Activated CD4-positive, alpha-beta T cell treated with anti-CD3 and anti-CD28 coated beads, Interleukin-2, amount 50 U/mL, for 1 hour (primary cell): ENCODE results near the gene KRT81.
"Not testable (repeated sequence)": the region's sequence is repeated elsewhere in the genome, so short reads cannot be mapped to it uniquely, and the experiment has no call there.

Source experiments
- DNase-seq: peaks from one replicate; pipeline ENCODE4 v3.0.0-alpha.2; 2020

The KRT81 gene

GRCh38 chr12:52316701-52317100 lies 25.4 kb upstream of the KRT81 start:
- DNase-seq = no peak

- no peak for DNase-seq
These were observed 25.0 kb upstream of the KRT81 start for GRCh38 chr12:52316290-52316689.

DNA sequence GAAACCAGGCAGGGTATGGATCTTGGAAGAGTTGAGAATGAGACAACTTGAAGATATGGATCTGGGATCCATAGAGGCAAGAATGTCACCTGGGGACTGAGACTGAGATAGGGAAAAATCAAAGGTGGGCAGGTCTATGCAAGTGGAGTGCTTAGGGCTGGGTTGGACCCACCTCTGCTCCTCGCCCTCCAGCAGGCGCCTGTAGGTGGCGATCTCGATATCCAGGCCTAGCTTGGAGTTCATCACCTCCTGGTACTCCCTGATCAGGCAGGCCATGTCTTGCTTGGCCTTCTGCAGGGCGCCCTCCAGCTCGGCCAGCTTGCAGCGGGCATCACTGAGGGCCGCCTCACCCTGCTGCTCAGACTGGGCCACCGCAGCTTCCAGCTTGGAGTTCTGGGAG lies 24.4 kb upstream of the KRT81 start:
- DNase-seq = not testable (repeated sequence)

DNA sequence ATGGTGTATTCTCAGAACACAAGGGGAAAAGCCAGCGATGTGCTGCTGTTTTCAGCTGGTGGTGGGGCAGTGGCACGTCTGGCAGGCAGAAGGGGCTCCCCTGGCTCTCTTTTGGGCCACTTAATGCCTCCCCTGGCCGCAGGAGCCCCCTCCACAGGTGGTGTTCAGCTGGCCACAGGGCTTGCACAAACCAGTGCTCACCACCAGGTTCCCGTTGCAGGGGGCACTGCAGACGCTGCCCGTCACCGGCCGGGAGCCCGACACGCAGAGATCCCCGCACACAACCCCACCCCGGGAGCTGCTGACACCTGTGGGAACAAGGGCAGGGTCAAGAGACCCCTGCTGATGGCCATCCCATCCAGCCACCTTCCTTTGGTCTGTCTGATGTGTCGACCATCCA lies 23.2 kb upstream of the KRT81 start:
- no peak for DNase-seq

DNA sequence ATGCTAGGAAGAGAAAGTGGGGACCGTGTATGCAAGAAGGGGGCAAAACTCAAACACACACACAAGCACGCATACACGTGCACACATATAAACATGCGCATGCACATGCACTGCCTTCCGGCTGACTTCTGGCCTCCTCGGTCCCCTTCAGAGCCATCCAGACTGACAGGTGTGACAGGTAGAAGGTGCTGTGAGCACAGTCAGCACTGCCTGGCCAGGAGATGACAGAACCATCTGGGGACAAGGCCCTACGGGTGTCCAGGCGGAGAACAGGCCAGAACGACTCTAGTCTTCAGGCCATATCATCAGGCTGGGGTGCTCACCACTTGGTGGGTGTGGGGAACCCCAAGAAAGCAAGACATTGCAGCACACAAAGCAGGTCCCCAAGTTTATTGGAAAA lies 22.6 kb upstream of the KRT81 start:
- no peak for DNase-seq

DNA sequence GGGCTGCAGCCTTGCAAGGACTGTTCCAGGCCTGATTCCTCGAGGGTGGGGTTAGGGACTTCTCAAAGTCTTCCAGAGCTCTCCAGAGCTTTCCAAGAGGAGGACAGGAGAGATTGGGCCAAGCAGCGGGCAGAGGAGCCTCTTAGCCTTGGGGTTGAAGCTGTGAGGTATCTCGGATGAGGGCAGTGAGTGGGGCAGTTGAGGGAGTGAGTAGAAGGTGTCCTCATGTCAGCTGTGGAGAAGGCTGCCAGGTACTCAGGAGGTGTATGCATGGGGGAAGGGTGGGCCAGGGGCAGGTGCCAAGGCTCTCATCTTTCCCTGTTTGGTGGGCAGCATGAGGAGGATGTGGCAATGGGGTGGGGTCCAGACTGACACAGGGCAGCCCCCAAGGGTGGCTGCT lies 22.1 kb upstream of the KRT81 start:
- DNase-seq = no peak

GRCh38 chr12:52312086-52312485 lies 20.8 kb upstream of the KRT81 start:
- DNase-seq = no peak

DNA sequence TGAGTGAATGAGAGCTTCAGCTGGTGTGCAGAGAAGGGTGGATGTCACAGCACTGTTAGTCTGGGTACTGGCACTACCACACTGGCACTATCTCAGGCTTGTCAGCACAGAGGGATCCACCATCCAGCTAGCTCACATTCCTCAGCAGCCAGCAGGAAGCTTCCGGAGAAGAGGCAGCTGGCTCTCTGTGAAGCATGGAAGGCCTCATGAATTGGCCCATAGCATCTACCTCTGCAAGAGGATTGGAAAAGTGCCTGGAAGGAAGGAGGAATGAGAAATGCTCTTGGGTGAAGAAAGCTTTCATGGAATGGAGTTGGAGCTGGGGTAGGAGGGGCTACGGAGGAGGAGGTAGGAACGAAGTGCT lies 19.9 kb upstream of the KRT81 start:
- no peak for DNase-seq

GRCh38 chr12:52310622-52311284 lies 19.4 kb upstream of the KRT81 start:
- no peak for DNase-seq

DNA sequence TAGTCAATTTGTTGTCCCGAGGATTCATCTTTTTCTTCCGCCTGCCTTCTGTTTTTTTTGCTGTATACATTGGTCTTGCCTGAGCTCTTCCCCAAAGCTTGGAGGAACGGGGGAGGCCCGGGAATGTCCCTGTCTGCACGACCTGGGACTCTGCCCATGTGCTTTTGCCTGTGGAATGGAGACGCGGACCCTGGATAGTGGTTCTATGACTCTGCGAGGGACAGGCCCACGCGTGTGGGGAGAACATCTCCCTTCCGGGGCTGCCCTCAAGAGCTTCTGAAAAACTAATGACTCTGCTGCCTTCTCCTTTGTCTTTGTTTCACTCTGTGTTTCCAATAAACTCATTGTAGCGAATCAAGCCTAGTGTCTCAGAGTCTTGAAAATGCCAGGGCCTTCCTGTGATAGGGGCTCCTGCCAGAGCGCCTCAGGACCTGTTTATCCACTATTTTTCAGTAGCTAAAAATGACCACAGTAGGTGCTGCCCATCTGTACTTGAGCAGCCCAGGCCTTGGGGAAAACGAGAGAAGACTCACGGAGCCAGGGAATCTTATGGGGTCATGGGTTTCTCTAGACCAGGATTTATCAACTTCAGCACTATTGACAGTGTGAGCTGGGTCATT lies 17.6 kb upstream of the KRT81 start:
- no peak for DNase-seq

GRCh38 chr12:52307836-52308805 lies 16.8 kb upstream of the KRT81 start:
- DNase-seq = peak; percentile 23

GRCh38 chr12:52306731-52307130 lies 15.4 kb upstream of the KRT81 start:
- DNase-seq = no peak

DNA sequence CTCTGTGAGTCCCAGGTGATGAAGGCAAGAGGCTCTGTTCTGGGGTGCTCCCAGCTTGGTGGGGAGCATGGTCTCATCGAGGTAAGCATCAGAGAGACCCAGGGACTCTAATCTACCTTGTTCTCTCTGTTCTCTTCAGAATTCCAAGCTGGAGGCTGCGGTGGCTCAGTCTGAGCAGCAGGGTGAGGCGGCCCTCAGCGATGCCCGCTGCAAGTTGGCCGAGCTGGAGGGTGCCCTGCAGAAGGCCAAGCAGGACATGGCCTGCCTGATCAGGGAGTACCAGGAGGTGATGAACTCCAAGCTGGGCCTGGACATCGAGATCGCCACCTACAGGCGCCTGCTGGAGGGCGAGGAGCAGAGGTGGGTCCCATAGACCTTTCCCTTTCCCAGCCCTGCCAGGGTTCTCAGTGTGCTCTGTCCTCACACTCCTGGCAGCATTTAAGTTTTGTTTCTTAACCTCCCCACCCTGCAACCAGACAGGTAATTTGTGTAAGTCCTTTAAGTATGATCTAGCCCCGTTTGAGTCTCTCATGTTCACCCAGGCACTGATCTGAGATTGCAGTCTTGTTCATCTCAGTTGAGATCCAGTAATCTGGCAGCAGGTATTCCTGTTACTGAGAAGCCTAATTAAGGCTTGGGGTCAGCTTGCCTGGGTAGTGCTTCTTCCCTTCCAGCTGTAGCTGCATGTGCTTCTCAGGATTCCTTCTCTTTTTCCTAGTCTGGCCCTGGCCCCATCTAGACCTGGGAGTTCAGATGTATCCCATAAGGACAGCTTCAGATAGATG lies 14.8 kb upstream of the KRT81 start:
- DNase-seq = no peak

GRCh38 chr12:52304941-52305411 lies 13.6 kb upstream of the KRT81 start:
- DNase-seq = not testable (repeated sequence)

- DNase-seq = not testable (repeated sequence)
These were observed 11.0 kb upstream of the KRT81 start for GRCh38 chr12:52302242-52302914.

DNA sequence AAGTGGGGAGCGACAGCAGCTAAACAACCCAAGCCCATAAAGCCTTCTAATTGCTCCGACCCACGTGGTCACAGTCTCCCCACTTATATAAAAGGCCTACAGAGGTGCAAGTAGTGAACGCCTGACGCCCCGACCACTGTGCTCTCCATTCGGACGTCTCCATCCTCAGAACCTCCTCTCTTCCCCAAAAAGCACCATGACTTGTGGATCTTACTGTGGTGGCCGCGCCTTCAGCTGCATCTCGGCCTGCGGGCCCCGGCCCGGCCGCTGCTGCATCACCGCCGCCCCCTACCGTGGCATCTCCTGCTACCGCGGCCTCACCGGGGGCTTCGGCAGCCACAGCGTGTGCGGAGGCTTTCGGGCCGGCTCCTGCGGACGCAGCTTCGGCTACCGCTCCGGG lies 10.4 kb upstream of the KRT81 start:
- not testable (repeated sequence) for DNase-seq

DNA sequence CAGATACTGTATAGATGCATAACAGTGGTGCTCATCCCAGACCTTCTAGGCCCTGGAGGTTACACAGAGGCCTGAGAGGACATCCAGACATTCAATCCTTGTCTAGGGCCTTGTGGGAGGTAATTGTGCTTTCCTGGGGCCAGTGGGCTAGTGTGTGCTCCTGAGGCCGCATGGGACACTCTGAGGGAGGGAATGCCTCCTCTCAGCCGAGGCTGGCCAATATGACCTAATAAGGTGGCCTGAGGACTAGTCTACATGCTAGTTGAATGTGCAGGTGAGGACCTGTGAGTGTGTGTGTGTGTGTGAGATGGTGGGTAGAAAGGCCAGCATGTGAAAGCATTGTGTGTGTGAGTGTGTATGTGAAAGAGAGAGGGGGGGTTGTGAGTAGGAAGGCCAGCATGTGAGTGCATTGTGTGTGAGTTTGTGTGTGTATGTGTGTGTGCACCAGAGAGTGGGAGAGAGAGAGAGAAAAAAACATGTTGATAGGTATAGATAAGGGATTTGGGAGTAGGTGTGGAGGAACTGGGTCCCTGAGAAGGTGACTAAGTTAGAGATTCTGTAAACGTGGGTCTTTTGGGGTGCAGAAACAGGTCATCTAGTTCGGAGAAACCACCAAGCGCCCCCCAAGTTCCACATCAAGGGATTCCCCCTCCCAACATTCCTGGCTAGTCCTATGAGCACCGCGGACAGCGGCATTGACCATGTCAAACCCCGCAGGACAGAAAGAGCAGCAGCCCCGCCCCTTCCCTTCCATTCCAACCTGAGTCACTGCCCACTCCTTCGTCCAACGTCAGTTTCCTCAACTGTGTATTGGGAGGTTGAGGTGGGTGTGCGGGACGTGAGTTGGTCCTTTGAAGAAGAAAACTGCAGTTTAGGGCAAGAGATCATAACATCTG lies 9.7 kb upstream of the KRT81 start:
- DNase-seq = no peak

DNA sequence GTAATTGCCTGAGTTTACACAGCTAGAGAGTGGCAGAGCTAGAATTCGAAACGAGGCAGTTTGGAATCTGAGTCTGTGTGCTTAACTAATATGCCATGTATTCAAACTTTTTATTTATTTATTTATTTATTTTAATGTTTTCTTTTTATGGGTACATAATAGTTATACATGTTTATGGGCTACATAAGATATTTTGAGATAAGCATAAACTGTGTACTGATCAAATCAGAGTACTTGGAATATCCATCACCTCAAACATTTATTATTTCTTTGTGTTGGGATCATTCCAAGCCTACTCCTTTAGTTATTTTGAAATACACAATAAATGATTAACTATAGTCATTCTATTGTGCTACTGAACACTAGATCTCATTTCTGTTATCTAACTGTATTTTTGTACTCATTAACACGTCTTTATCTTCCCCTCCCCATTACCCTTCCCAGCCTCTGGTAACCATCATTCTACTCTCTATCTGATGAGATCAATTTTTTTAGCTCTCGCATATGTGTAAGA lies 7.4 kb upstream of the KRT81 start:
- no peak for DNase-seq

GRCh38 chr12:52296572-52297215 lies 5.4 kb upstream of the KRT81 start:
- no peak for DNase-seq

- no peak for DNase-seq
These were observed 4.3 kb upstream of the KRT81 start for GRCh38 chr12:52295663-52296062.
